Adipocyte (in vitro differentiated cells): ENCODE data around the gene CALML3.
"Not testable (repeated sequence)": the region's sequence is repeated elsewhere in the genome, so short reads cannot be mapped to it uniquely, and the experiment has no call there.

ENCODE experiments used
- DNase-seq: peaks from one replicate; pipeline ENCODE4 v3.0.0-alpha.2; 2015; ENCODE audit warnings: low read depth
- H3K27me3 ChIP-seq: replicated peaks from 2 replicates; pipeline ENCODE4 v1.7.0; 2013; ENCODE audit warnings: mild to moderate bottlenecking, low read length, moderate library complexity; ENCODE audit not compliant: control insufficient read depth, insufficient read depth
- H3K36me3 ChIP-seq: 2 replicates; pipeline ENCODE4 v1.7.0; 2013; ENCODE audit warnings: low read length, mild to moderate bottlenecking, moderate library complexity; ENCODE audit not compliant: control insufficient read depth, insufficient read depth, severe bottlenecking
- H3K4me1 ChIP-seq: 2 replicates; pipeline ENCODE4 v1.7.0; 2013; ENCODE audit warnings: mild to moderate bottlenecking, low read length, moderate library complexity; ENCODE audit not compliant: control insufficient read depth, insufficient read depth
- H3K4me3 ChIP-seq: 2 replicates; pipeline ENCODE4 v1.7.0; 2013; ENCODE audit warnings: mild to moderate bottlenecking, low read length, moderate library complexity
- H3K9ac ChIP-seq: 2 replicates; pipeline ENCODE4 v1.7.0; 2013; ENCODE audit warnings: mild to moderate bottlenecking, low read length, moderate library complexity
- H3K9me3 ChIP-seq: 2 replicates; pipeline ENCODE4 v1.7.0; 2013; ENCODE audit warnings: mild to moderate bottlenecking, low read length, moderate library complexity; ENCODE audit not compliant: control insufficient read depth

The CALML3 gene

DNA sequence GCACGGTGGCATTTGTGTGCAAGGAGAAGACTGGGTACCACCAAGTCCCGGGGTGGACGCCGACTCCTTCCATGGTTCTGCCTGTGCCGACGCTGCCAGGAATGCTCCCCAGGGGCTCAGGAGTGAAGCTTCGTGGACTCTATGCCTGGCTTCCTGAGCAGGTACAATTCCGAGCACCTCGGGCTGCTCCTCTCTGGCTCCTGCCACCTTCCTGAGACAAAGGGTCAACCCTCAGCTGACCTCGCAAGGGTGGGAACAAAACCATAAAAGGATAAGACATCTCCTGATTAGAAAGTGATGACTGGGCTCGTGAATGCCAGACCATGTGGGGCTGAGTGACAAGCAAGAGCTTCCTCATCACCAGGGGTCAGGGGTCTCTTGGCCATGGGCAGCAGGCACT, 31.8 kb downstream of the CALML3 start:
- no peaks in the 10 kb centered on the region for H3K9me3 ChIP-seq
- H3K4me3 ChIP-seq, result no peak overlapping the region
- H3K36me3 ChIP-seq, result no peaks in the 10 kb centered on the region
- no peak for DNase-seq
- peaks cover 10% of the 10 kb centered on the region for H3K4me1 ChIP-seq
- H3K27me3 ChIP-seq, result no peaks in the 10 kb centered on the region
- H3K9ac ChIP-seq, result no peak overlapping the region

- Histone ChIP-seq H3K4me1 (peaks cover 10% of the 10 kb centered on the region), H3K9me3 (no peaks in the 10 kb centered on the region), H3K4me3 (no peak overlapping the region), H3K27me3 (no peaks in the 10 kb centered on the region), H3K9ac (no peak overlapping the region), H3K36me3 (no peaks in the 10 kb centered on the region)
- DNase-seq, result no peak
Measured at GRCh38 chr10:5557040-5557721, 32.4 kb downstream of the CALML3 start.

GRCh38 chr10:5557799-5558771, 33.3 kb downstream of the CALML3 start:
- Histone ChIP-seq H3K4me3 (no peak overlapping the region), H3K9ac (no peak overlapping the region), H3K9me3 (no peaks in the 10 kb centered on the region), H3K36me3 (no peaks in the 10 kb centered on the region), H3K4me1 (peaks cover 10% of the 10 kb centered on the region), H3K27me3 (no peaks in the 10 kb centered on the region)
- no peak for DNase-seq

DNA sequence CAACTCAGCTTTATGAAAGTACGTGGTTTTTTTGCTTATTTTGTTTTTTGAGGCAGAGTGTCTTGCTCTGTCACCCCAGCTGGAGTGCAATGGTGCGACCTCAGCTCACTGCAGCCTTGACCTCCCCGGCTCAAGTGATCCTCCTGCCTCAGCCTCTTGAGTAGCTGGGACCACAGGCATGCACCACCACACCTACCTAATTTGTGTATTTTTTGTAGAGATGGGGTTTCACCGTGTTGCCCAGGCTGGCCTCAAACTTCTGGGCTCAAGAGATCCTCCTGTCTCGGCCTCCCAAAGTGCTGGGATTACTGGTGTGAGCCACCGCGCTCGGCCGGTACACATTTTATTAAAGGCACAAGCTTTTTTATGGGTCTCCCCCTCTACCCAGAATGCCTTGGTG, 34.3 kb downstream of the CALML3 start:
- not testable (repeated sequence) for H3K9me3 ChIP-seq, H3K9ac ChIP-seq, H3K4me3 ChIP-seq, H3K36me3 ChIP-seq, H3K27me3 ChIP-seq, DNase-seq
- H3K4me1 ChIP-seq, result peaks cover 16% of the 10 kb centered on the region

GRCh38 chr10:5559642-5560141, 34.9 kb downstream of the CALML3 start:
- no peaks in the 10 kb centered on the region for H3K27me3 ChIP-seq
- H3K4me3 ChIP-seq, result no peak overlapping the region
- H3K36me3 ChIP-seq, result no peaks in the 10 kb centered on the region
- peak; percentile 75 for DNase-seq
- no peaks in the 10 kb centered on the region for H3K9me3 ChIP-seq
- H3K4me1 ChIP-seq, result peaks cover 22% of the 10 kb centered on the region
- H3K9ac ChIP-seq, result no peak overlapping the region

GRCh38 chr10:5560142-5560816, 35.5 kb downstream of the CALML3 start:
- Histone ChIP-seq H3K4me1 (peaks cover 22% of the 10 kb centered on the region), H3K36me3 (no peaks in the 10 kb centered on the region), H3K4me3 (no peak overlapping the region), H3K9me3 (no peaks in the 10 kb centered on the region), H3K9ac (no peak overlapping the region), H3K27me3 (no peaks in the 10 kb centered on the region)
- DNase-seq, result no peak

DNA sequence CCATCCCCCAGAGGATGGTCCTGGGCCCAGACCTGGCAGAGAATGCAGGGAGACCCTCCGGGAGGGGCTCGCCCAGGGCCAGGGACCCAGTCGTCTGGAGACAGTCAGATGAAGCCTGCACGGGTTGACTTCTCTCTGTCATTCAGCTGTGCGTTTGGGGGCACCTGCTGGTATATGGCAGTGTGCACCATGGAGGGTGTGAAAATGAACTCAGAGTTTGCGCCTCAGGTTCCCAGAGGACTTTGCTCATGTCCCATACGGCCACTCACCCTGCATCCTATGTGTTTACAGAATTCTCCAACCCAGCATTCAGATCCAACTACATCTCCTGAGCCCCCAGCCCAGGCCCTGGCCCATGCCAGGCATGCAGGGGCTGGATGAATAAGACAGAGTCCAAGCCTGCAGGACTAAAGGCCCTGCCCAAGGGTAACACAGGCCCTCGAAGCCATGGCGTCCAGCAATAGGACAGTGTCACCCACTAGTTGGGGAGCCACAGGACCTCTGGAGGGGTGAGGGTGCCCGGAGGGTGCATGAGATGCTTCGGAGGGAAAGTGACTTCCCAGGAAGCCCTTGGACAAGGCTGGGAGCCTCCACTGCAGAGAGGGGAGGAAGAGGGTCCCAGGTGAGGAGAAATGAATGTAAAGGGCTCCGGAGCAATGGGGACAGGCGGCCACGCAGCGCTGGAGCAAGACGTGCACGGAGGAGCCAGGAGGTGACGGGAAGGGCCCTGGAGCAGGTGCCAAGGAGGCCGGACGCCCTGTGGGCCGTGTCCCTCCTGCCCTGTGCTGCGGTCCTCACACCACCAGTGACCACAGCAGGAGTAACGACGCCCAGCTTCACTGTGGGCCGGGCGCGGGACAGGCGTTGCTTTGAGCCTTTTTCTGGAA, 36.3 kb downstream of the CALML3 start:
- Histone ChIP-seq H3K4me1 (peaks cover 22% of the 10 kb centered on the region), H3K9ac (no peak overlapping the region), H3K9me3 (no peaks in the 10 kb centered on the region), H3K4me3 (no peak overlapping the region), H3K36me3 (no peaks in the 10 kb centered on the region), H3K27me3 (no peaks in the 10 kb centered on the region)
- DNase-seq, result no peak

DNA sequence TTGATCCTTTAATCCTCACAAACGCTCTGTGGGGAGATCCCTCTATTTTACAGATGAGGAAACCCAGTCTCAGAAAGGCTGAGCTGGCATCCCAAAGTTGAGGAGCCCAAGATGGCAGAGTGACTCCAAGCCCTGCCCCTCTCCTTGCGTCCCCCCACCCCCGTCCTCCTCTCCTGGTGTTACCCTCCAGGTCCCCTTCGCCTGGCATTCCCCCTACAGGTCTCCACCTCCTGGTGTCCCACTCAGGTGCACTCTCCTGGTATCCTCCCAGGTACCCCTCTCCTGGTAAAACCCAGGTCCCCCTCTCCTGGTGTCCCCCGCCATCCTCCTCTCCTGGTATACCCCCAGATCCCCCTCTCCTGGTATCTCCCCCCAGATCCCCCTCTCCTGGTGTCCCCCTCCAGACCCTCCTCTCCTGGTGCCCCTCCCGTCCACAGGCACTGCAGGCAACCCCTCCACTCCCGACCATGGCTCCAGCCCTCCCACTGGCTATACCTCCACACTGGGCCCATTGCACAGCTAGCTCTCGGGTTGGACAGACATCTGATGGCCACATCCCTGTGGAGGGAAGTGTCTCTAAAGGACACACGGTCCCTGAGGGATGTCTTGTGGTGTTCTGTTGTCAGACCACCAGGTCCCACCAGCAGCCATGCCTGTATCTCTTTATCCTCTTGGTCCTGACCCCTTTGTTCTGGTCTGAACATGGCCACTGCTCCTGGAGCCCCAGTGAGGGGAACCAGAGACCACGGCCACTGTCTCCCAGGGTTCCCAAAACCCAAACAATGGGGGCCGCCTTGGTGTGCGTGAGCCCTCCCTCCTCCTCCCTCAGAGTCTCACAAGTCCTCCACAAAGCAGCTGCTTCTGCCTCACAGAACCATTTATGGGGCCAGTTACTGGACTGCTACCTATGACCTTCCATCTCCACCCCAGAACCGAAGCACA, 37.2 kb downstream of the CALML3 start:
- no peak for DNase-seq

GRCh38 chr10:5563321-5563961, 38.7 kb downstream of the CALML3 start:
- H3K9ac ChIP-seq, result no peak overlapping the region
- no peak for DNase-seq
- H3K36me3 ChIP-seq, result no peaks in the 10 kb centered on the region
- peak overlapping the region; percentile 8 for H3K4me3 ChIP-seq
- H3K9me3 ChIP-seq, result no peaks in the 10 kb centered on the region
- no peaks in the 10 kb centered on the region for H3K27me3 ChIP-seq
- H3K4me1 ChIP-seq, result peaks cover 22% of the 10 kb centered on the region

More for the DNA sequence above, 37.2 kb downstream of the CALML3 start:
- Histone ChIP-seq H3K4me1 (peaks cover 22% of the 10 kb centered on the region), H3K9me3 (no peaks in the 10 kb centered on the region), H3K36me3 (no peaks in the 10 kb centered on the region), H3K9ac (no peak overlapping the region), H3K27me3 (no peaks in the 10 kb centered on the region), H3K4me3 (no peak overlapping the region)
